ENCODE results near the gene USP4.

Gene USP4

DNA sequence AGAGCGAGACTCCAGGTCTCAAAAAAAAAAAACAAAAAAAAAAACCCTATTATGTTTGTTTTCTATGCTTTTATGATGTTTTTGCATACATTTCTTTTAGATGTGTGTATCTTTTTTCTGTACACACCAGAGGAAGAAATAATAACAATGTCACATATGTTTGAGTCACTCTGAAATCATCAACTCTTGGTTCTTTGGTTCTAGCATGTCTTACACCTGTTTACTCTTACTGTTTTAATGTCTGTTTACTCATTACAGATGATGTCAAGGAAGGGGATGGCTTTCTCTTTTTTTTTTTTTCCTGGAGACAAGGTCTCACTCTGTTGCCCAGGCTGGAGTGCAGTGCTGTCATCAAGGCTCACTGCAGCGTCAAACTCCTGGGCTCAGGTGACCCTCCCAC lies 47.9 kb upstream of the USP4 start:
- Histone ChIP-seq H2AFZ (ENCODE audit: low read length) (no peak overlapping the region), H3F3A (ENCODE audit: insufficient read depth, low read length) (no peaks in the 10 kb centered on the region), H3K4me2 (ENCODE audit: low read length) (no peak overlapping the region), H3K27me3 (ENCODE audit: insufficient read depth, low read length) (no peaks in the 10 kb centered on the region), H3K36me3 (ENCODE audit: insufficient read depth, low read length) (peaks cover 60% of the 10 kb centered on the region), H4K20me1 (ENCODE audit: insufficient read depth, low read length) (no peaks in the 10 kb centered on the region), H3K9me2 (ENCODE audit: low read depth, low read length) (no peaks in the 10 kb centered on the region), H3K4me1 (ENCODE audit: insufficient read depth, low read length, severe bottlenecking) (peaks cover 6% of the 10 kb centered on the region), H3K9me3 (ENCODE audit: low read length) (peaks cover under 1% of the 10 kb centered on the region; the same call in 1 of the 2 replicates), H3K79me2 (ENCODE audit: insufficient read depth, low read length) (peaks cover 94% of the 10 kb centered on the region), H3K4me3 (ENCODE audit: low read depth, low read length, poor library complexity, severe bottlenecking) (no peak overlapping the region), H3K9ac (ENCODE audit: low read length) (no peak overlapping the region), H3K27ac (ENCODE audit: low read depth, low read length, poor library complexity, severe bottlenecking) (no peak overlapping the region)
- TF ChIP-seq, protein P1, sequence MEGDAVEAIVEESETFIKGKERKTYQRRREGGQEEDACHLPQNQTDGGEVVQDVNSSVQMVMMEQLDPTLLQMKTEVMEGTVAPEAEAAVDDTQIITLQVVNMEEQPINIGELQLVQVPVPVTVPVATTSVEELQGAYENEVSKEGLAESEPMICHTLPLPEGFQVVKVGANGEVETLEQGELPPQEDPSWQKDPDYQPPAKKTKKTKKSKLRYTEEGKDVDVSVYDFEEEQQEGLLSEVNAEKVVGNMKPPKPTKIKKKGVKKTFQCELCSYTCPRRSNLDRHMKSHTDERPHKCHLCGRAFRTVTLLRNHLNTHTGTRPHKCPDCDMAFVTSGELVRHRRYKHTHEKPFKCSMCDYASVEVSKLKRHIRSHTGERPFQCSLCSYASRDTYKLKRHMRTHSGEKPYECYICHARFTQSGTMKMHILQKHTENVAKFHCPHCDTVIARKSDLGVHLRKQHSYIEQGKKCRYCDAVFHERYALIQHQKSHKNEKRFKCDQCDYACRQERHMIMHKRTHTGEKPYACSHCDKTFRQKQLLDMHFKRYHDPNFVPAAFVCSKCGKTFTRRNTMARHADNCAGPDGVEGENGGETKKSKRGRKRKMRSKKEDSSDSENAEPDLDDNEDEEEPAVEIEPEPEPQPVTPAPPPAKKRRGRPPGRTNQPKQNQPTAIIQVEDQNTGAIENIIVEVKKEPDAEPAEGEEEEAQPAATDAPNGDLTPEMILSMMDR (IDR thresholded peaks at IDR 0.05; ENCODE audit: low read length), result no peak
- TF ChIP-seq EZH2 (IDR thresholded peaks at IDR 0.05; ENCODE audit: borderline replicate concordance, low read length), result no peak

DNA sequence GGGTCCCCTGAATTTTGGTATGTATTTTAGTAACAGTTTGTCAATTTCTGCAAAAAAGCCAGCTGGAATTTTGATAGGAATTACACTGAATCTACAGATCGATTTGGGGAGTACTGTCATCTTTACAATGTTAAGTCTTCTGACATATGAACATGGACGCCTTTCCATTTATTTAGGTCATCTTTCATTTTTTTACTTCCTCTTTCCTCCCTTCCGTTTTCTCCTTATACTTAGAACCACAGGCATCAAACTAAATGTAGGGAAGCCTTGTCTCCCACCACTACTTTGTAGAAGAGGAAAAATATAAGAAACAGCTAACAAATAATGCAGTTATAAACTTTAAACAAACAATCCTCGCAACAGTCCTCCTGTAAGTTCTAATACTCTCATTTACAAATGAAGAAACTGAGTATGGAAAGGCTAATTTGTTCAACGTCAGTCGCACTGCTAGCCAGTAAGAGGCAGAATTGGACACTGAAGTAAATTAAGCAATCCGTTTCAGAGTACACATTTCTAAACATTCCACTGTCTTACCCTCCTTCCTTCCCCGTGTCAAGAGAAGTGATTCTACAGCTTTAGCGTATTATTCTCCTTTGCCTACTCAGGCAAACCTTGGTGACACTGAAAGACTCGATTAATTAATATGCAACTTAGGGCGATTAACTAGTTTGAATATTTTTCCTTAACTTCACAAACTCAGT lies 46.4 kb upstream of the USP4 start:
- H3K4me3 ChIP-seq (ENCODE audit: low read depth, low read length, poor library complexity, severe bottlenecking), result no peak overlapping the region
- H4K20me1 ChIP-seq (ENCODE audit: insufficient read depth, low read length), result no peaks in the 10 kb centered on the region
- H3K9me2 ChIP-seq (ENCODE audit: low read depth, low read length), result no peaks in the 10 kb centered on the region
- H3K4me1 ChIP-seq (ENCODE audit: insufficient read depth, low read length, severe bottlenecking), result peaks cover 6% of the 10 kb centered on the region
- TF ChIP-seq, protein P1 (IDR thresholded peaks at IDR 0.05; ENCODE audit: low read length), result no peak
- no peak for TF ChIP-seq EZH2 (IDR thresholded peaks at IDR 0.05; ENCODE audit: borderline replicate concordance, low read length)
- no peak overlapping the region for H2AFZ ChIP-seq (ENCODE audit: low read length)
- peaks cover 67% of the 10 kb centered on the region for H3K36me3 ChIP-seq (ENCODE audit: insufficient read depth, low read length)
- peaks cover 93% of the 10 kb centered on the region for H3K79me2 ChIP-seq (ENCODE audit: insufficient read depth, low read length)
- no peaks in the 10 kb centered on the region for H3K27me3 ChIP-seq (ENCODE audit: insufficient read depth, low read length)
- no peak overlapping the region for H3K9ac ChIP-seq (ENCODE audit: low read length)
- H3K4me2 ChIP-seq (ENCODE audit: low read length), result no peak overlapping the region
- peaks cover 5% of the 10 kb centered on the region; the same call in 1 of the 2 replicates for H3K9me3 ChIP-seq (ENCODE audit: low read length)
- H3F3A ChIP-seq (ENCODE audit: insufficient read depth, low read length), result no peaks in the 10 kb centered on the region
- H3K27ac ChIP-seq (ENCODE audit: low read depth, low read length, poor library complexity, severe bottlenecking), result no peak overlapping the region

DNA sequence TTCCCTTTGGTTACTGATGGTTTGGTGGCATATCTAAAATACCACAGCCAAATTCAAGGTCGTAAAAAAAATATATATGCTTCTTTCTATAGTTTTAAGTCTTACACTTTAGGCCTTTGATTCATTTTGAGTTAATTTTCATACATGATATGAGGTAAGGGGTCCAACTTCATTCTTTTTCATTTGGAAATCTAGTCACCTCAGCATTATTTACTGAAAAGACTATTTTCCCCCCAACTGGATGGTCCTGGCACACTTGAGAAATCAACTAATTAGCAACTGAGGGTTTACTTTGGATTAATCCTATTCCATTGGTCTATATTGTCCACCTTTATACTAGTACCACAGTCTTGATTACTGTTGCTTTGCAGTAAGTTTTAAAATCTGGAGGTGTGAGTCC lies 45.8 kb upstream of the USP4 start:
- no peak overlapping the region for H3K9ac ChIP-seq (ENCODE audit: low read length)
- no peaks in the 10 kb centered on the region for H3K9me2 ChIP-seq (ENCODE audit: low read depth, low read length)
- no peaks in the 10 kb centered on the region for H4K20me1 ChIP-seq (ENCODE audit: insufficient read depth, low read length)
- peaks cover 94% of the 10 kb centered on the region for H3K79me2 ChIP-seq (ENCODE audit: insufficient read depth, low read length)
- H3K27ac ChIP-seq (ENCODE audit: low read depth, low read length, poor library complexity, severe bottlenecking), result no peak overlapping the region
- peaks cover 70% of the 10 kb centered on the region for H3K36me3 ChIP-seq (ENCODE audit: insufficient read depth, low read length)
- H3K9me3 ChIP-seq (ENCODE audit: low read length), result peaks cover 5% of the 10 kb centered on the region; the same call in 1 of the 2 replicates
- H3K27me3 ChIP-seq (ENCODE audit: insufficient read depth, low read length), result no peaks in the 10 kb centered on the region
- H3K4me1 ChIP-seq (ENCODE audit: insufficient read depth, low read length, severe bottlenecking), result peaks cover 6% of the 10 kb centered on the region
- TF ChIP-seq EZH2 (IDR thresholded peaks at IDR 0.05; ENCODE audit: borderline replicate concordance, low read length), result no peak
- TF ChIP-seq, protein P1 (IDR thresholded peaks at IDR 0.05; ENCODE audit: low read length), result no peak
- no peak overlapping the region for H2AFZ ChIP-seq (ENCODE audit: low read length)
- H3K4me2 ChIP-seq (ENCODE audit: low read length), result no peak overlapping the region
- H3F3A ChIP-seq (ENCODE audit: insufficient read depth, low read length), result no peaks in the 10 kb centered on the region
- no peak overlapping the region for H3K4me3 ChIP-seq (ENCODE audit: low read depth, low read length, poor library complexity, severe bottlenecking)
